GM12878 (cell line): Measurements from ENCODE around the gene PCSK1. TPM values are rescaled to one million over a fixed set of nuclear protein-coding genes. Genes with fewer than 3 reads are reported as not detected.

Source experiments
- ATAC-seq: fragments of 200-7000 bp; cut with Tn5 transposase; 3 replicates; pipeline ENCODE4 v1.9.1; 2020; ENCODE audit warnings: mild to moderate bottlenecking, moderate library complexity
- BruUV-seq: library from RNA; stranded (reverse); fragments of 400-500 nt; replicated peaks from 2 replicates; lab custom pipeline; 2021; lab: Mats Ljungman, UMichigan
- CTCF ChIA-PET: fragments of 300-600 bp; sonication (Branson Sonifier 250); formaldehyde crosslinking; extraction: SDS; loops from one replicate; lab custom pipeline; 2021; ENCODE audit warnings: inconsistent platforms; lab: Yijun Ruan, JAX
- POLR2A ChIA-PET: fragments of 350-600 bp; formaldehyde crosslinking; extraction: SDS; loops from one replicate; lab custom pipeline; 2021; ENCODE audit warnings: inconsistent platforms; lab: Charles Lee
- RAD21 ChIA-PET: fragments of 300-600 bp; sonication (Branson Sonifier 250); formaldehyde crosslinking; loops from one replicate; lab custom pipeline; 2023; ENCODE audit warnings: antibody characterized with exemption; ENCODE audit not compliant: unreplicated experiment; lab: Charles Lee
- SMC1A ChIA-PET: fragments of 300-600 bp; sonication (Branson Sonifier 250); formaldehyde crosslinking; loops from one replicate; lab custom pipeline; 2023; ENCODE audit not compliant: unreplicated experiment, uncharacterized antibody; lab: Charles Lee
- DNase-seq: peaks from one replicate; pipeline ENCODE4 v3.0.0-alpha.2; 2011; ENCODE audit warnings: low read depth, low spot score
- FAIRE-seq: peaks from 3 replicates; lab custom pipeline; 2011; peaks lifted over from hg19 to GRCh38; lab: Jason Lieb, UNC
- H2AFZ ChIP-seq: 2 replicates; pipeline ENCODE4 v1.6.0; 2011; ENCODE audit warnings: low read depth, low read length, control low read depth; ENCODE audit not compliant: control insufficient read depth
- H3K27ac ChIP-seq: 2 replicates; pipeline ENCODE4 v1.5.1; 2011; ENCODE audit warnings: control low read depth; ENCODE audit not compliant: control insufficient read depth, insufficient read depth
- H3K27me3 ChIP-seq, 2 experiments: replicated peaks in 1 of 2; 2 replicates each; pipeline versions ENCODE4 v1.6.0 to v1.6.1; 2011; ENCODE audit warnings: low read length in 1 of 2; ENCODE audit not compliant: control insufficient read depth in 2 of 2, insufficient read depth in 2 of 2
- H3K36me3 ChIP-seq, 2 experiments: 2 replicates each; pipeline ENCODE4 v1.5.1; 2011; ENCODE audit warnings: low read length in 1 of 2; ENCODE audit not compliant: control insufficient read depth in 2 of 2, insufficient read depth in 2 of 2
- H3K4me1 ChIP-seq: 2 replicates; pipeline ENCODE4 v1.6.1; 2011; ENCODE audit warnings: mild to moderate bottlenecking, low read length, moderate library complexity, mixed read lengths; ENCODE audit not compliant: control insufficient read depth, insufficient read depth
- H3K4me2 ChIP-seq: 2 replicates; pipeline ENCODE4 v1.6.0; 2011; ENCODE audit warnings: control low read depth; ENCODE audit not compliant: control insufficient read depth, insufficient read depth
- H3K4me3 ChIP-seq: fragments of 200-600 bp; sonication (generic); 2 replicates; pipeline ENCODE4 v1.5.1; 2016
- H3K79me2 ChIP-seq: 2 replicates; pipeline ENCODE4 v1.6.0; 2011; ENCODE audit warnings: low read length; ENCODE audit not compliant: control insufficient read depth, insufficient read depth
- H3K9ac ChIP-seq: 2 replicates; pipeline ENCODE4 v1.8.0; 2011; ENCODE audit warnings: low read length, control low read depth, mixed read lengths; ENCODE audit not compliant: control insufficient read depth, insufficient read depth
- H3K9me3 ChIP-seq: replicated peaks from 3 replicates; pipeline ENCODE4 v1.5.1; 2011; ENCODE audit warnings: mild to moderate bottlenecking, low read length; ENCODE audit not compliant: control insufficient read depth, insufficient read depth
- H4K20me1 ChIP-seq: 2 replicates; pipeline ENCODE4 v1.6.0; 2011; ENCODE audit not compliant: control insufficient read depth, insufficient read depth
- CTCF ChIP-seq, 3 experiments: IDR thresholded peaks in 2 of 3; conservative IDR thresholded peaks in 1 of 3; 2 replicates each; pipeline ENCODE4 v1.5.1; 2011; ENCODE audit warnings: low read depth in 3 of 3, low read length in 3 of 3, mild to moderate bottlenecking in 3 of 3, control low read depth in 2 of 3, moderate library complexity in 2 of 3, inconsistent platforms in 1 of 3, mixed read lengths in 1 of 3; ENCODE audit not compliant: control insufficient read depth in 2 of 3, insufficient read depth in 1 of 3; ENCODE audit errors: extremely low read depth in 1 of 3
- DPF2 ChIP-seq: fragments of 450-650 bp; IDR thresholded peaks from 2 replicates; pipeline ENCODE4 v1.6.1; 2017; ENCODE audit warnings: mild to moderate bottlenecking
- EGR1 ChIP-seq, 2 experiments: IDR thresholded peaks; 1 replicate in 1 of 2; 2 replicates in 1 of 2; pipeline ENCODE4 v1.6.1; 2011 to 2012; ENCODE audit warnings: low read depth in 2 of 2, low read length in 2 of 2, borderline replicate concordance in 1 of 2, mild to moderate bottlenecking in 1 of 2, moderate library complexity in 1 of 2
- IKZF2 ChIP-seq, 2 experiments: fragments of 450-650 bp; IDR thresholded peaks; 2 replicates each; pipeline ENCODE4 v1.6.1; 2017; ENCODE audit warnings: mild to moderate bottlenecking in 2 of 2, moderate library complexity in 2 of 2
- IRF3 ChIP-seq: fragments of 450-650 bp; IDR thresholded peaks from 2 replicates; pipeline ENCODE4 v1.6.1; 2014; ENCODE audit warnings: mild to moderate bottlenecking
- ZBTB11 ChIP-seq: fragments of 450-650 bp; formaldehyde crosslinking; IDR thresholded peaks from 2 replicates; pipeline ENCODE4 v1.5.0; 2022; ENCODE audit warnings: mild to moderate bottlenecking, missing genetic modification characterization
- ZNF622 ChIP-seq: fragments of 450-650 bp; IDR thresholded peaks from 2 replicates; pipeline ENCODE4 v1.6.1; 2017; ENCODE audit warnings: mild to moderate bottlenecking, inconsistent platforms
- WGBS: methylation state at CpG from one replicate; pipeline ENCODE4 v1.1.6; 2016; ENCODE audit warnings: low lambda C conversion rate; ENCODE audit not compliant: insufficient replicate concordance, insufficient coverage; ENCODE audit errors: missing lambda C conversion rate; 5-methylcytosine and 5-hydroxymethylcytosine counted together
- in situ Hi-C: fragments of 300-500 bp; cut with MboI; formaldehyde crosslinking; loops from 9 replicates; pipeline ENCODE4 v1.14.3; 2018; ENCODE audit warnings: mixed read lengths
- intact Hi-C: fragments of 100-400 bp; cut with micrococcal nuclease; formaldehyde crosslinking; loops from one replicate; pipeline ENCODE4 v1.14.2; 2022; ENCODE audit not compliant: unreplicated experiment
- polyA plus RNA-seq, 11 experiments: library from polyadenylated mRNA; depleted of rRNA in 4 of 11; unstranded in 6 of 11; stranded (reverse) in 5 of 11; fragments of >200 nt; fragmentation: Nextera tagmentation in 4 of 11; fragmentation: Illumina TruSeq in 1 of 11; extraction: Ambion mirVana in 4 of 11; extraction: Trizol in 1 of 11; gene quantifications; 1 replicate in 1 of 11; 2 replicates in 10 of 11; pipeline versions ENCODE4 v1.2.1 to v1.2.3, GENCODE V29; 2011 to 2016; ENCODE audit warnings: inconsistent platforms in 2 of 11, missing spikeins in 2 of 11, low read depth in 1 of 11
- total RNA-seq, 4 experiments: library from RNA; depleted of rRNA in 3 of 4; stranded (reverse); fragments of >200 nt in 3 of 4; fragmentation: Illumina TruSeq in 1 of 4; extraction: Trizol in 1 of 4; gene quantifications; 2 replicates each; pipeline versions ENCODE4 v1.2.1 to v1.2.3, GENCODE V29; 2013 to 2021

PCSK1 gene
- total and polyA plus RNA-seq, 10 of the 15 experiments (the other 5 are each of a cell fraction or from before 2014, with no cell fraction given), result 0.03 to 0.24 (median 0.07) TPM; not detected in 4

GRCh38 chr5:96354237-96354636 lies 78.8 kb downstream of the PCSK1 start:
- in situ Hi-C loops (no loop called here), intact Hi-C loops (no loop called here)
- BruUV-seq, result no TSS peak
- ATAC-seq, result no peak
- POLR2A ChIA-PET, result no interaction called here
- no peaks in the 10 kb centered on the region for H4K20me1 ChIP-seq
- TF ChIP-seq IKZF2 (IDR thresholded peaks at IDR 0.05) (no peak), DPF2 (no peak), CTCF (IDR thresholded peaks at IDR 0.05 in 2 of 3, conservative IDR thresholded peaks at IDR 0.05 in 1 of 3; ENCODE audit: control insufficient read depth in 2 of 3, extremely low read depth in 1 of 3, insufficient read depth in 1 of 3, low read depth in 3 of 3, low read length in 3 of 3) (no peak), IRF3 (no peak), EGR1 (IDR thresholded peaks at IDR 0.05; ENCODE audit: borderline replicate concordance in 1 of 2, low read depth in 2 of 2, low read length in 2 of 2) (no peak), ZBTB11 (CRISPR knock-in tag) (no peak), ZNF622 (no peak)
- CTCF ChIA-PET, result interaction anchor here (1.1 to 1.4 kb wide), 3 partner anchors 11 to 18 kb away, joined by 3 read pairs; no protein-coding TSS in a partner anchor
- no peak overlapping the region for H3K4me2 ChIP-seq
- no peaks in the 10 kb centered on the region for H3K79me2 ChIP-seq
- no peaks in the 10 kb centered on the region for H3K36me3 ChIP-seq
- no peaks in the 10 kb centered on the region for H3K4me1 ChIP-seq
- WGBS, result 86% methylated on average over 2 of the region's 2 CpGs
- no peak overlapping the region for H2AFZ ChIP-seq
- no peaks in the 10 kb centered on the region for H3K27me3 ChIP-seq
- DNase-seq, result no peak
- H3K9me3 ChIP-seq, result no peaks in the 10 kb centered on the region; the same call in 2 of the 3 replicates
- RAD21 ChIA-PET, result no interaction called here
- no peak for FAIRE-seq
- no peak overlapping the region for H3K27ac ChIP-seq
- no peak overlapping the region for H3K4me3 ChIP-seq
- SMC1A ChIA-PET, result interaction anchor here (1.2 kb wide), 1 partner anchor 18 kb away, joined by 3 read pairs; no protein-coding TSS in a partner anchor
- no peak overlapping the region for H3K9ac ChIP-seq
